Activated CD8-positive, alpha-beta T cell treated with anti-CD3 and anti-CD28 coated beads for 36 hours (primary cell): ENCODE measurements around the gene LMNTD1. TPM values are rescaled to one million over a fixed set of nuclear protein-coding genes. Genes with fewer than 3 reads are reported as not detected.

Experiments used
- ATAC-seq: fragments of 200-7000 bp; cut with Tn5 transposase; one replicate; pipeline ENCODE4 v1.10.0; 2021; ENCODE audit warnings: mild to moderate bottlenecking, moderate library complexity
- CTCF ChIA-PET: fragments of 350-600 bp; sonication (Branson Sonifier 250); formaldehyde crosslinking; loops from one replicate; lab custom pipeline; 2021; ENCODE audit warnings: antibody characterized with exemption; lab: Charles Lee
- POLR2A ChIA-PET: fragments of 350-600 bp; sonication (Branson Sonifier 250); formaldehyde crosslinking; loops from one replicate; lab custom pipeline; 2021; ENCODE audit warnings: antibody characterized with exemption; lab: Charles Lee
- DNase-seq: peaks from one replicate; pipeline ENCODE4 v3.0.0-alpha.2; 2020
- H3K27ac Mint-ChIP-seq: one replicate; pipeline ENCODE4 v1.8.0; 2021; ENCODE audit warnings: mild to moderate bottlenecking, mixed read lengths
- H3K27me3 Mint-ChIP-seq: one replicate; pipeline ENCODE4 v1.8.0; 2021; ENCODE audit warnings: mixed read lengths
- H3K36me3 Mint-ChIP-seq: one replicate; pipeline ENCODE4 v1.8.0; 2021; ENCODE audit warnings: low read depth, mixed read lengths
- H3K4me1 Mint-ChIP-seq: one replicate; pipeline ENCODE4 v1.8.0; 2021; ENCODE audit warnings: low read depth, mixed read lengths
- H3K4me3 Mint-ChIP-seq: one replicate; pipeline ENCODE4 v1.8.0; 2021; ENCODE audit warnings: mild to moderate bottlenecking, moderate library complexity, mixed read lengths
- H3K9me3 Mint-ChIP-seq: one replicate; pipeline ENCODE4 v1.8.0; 2021; ENCODE audit warnings: mixed read lengths
- intact Hi-C: fragments of 100-400 bp; cut with micrococcal nuclease; formaldehyde crosslinking; loops from one replicate; pipeline ENCODE4 v1.10.0; 2022
- total RNA-seq, 2 experiments: library from RNA; stranded (reverse); gene quantifications; one replicate each; pipeline ENCODE4 v1.2.3, GENCODE V29; 2021
- TF ChIP-seq, protein P1 (sequence below): fragments of 200-600 bp; IDR thresholded peaks from one replicate; pipeline ENCODE4 v1.8.0; 2022; ENCODE audit warnings: antibody characterized with exemption, mild to moderate bottlenecking

The LMNTD1 gene
- total RNA-seq, 2 experiments from 2014 or later, result not detected

DNA sequence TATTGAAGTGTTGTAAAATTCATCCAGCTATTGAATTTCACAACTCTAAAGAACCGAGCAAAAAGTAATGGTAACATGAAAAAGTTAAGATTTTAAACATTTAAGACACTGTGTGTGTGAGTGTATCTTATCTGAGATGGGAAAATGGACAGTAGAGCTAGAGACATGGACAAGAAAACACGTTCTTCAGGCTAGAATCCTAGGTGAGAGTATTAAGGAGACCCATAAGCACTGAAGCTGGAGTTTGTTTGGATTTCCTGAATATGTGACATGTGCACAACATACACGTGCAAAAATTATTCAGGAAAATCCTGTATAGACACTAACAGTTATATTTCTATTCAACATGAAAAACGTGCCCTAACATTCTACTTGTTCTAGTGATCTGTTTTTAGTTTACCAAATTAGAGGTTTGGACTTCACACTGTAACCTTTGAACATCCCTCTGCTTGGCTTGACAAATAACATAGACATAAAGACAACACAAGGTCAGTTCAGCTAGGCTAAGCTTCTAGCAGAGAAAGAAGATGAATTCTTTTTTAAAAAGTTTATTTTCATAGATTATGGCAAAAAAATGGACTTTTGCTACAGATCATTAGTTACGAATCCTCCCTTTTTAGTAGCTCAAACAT is 31.3 kb downstream of the LMNTD1 start:
- peaks cover 7% of the 10 kb centered on the region for H3K4me1 Mint-ChIP-seq
- TF ChIP-seq, protein P1, sequence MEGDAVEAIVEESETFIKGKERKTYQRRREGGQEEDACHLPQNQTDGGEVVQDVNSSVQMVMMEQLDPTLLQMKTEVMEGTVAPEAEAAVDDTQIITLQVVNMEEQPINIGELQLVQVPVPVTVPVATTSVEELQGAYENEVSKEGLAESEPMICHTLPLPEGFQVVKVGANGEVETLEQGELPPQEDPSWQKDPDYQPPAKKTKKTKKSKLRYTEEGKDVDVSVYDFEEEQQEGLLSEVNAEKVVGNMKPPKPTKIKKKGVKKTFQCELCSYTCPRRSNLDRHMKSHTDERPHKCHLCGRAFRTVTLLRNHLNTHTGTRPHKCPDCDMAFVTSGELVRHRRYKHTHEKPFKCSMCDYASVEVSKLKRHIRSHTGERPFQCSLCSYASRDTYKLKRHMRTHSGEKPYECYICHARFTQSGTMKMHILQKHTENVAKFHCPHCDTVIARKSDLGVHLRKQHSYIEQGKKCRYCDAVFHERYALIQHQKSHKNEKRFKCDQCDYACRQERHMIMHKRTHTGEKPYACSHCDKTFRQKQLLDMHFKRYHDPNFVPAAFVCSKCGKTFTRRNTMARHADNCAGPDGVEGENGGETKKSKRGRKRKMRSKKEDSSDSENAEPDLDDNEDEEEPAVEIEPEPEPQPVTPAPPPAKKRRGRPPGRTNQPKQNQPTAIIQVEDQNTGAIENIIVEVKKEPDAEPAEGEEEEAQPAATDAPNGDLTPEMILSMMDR, result no peak
- H3K9me3 Mint-ChIP-seq, result no peaks in the 10 kb centered on the region
- no peak overlapping the region for H3K27ac Mint-ChIP-seq
- H3K27me3 Mint-ChIP-seq, result no peaks in the 10 kb centered on the region
- ChIA-PET POLR2A (interaction anchor here (1.2 kb wide), 1 partner anchor 65 kb away, joined by 3 read pairs; no protein-coding TSS in a partner anchor), CTCF (interaction anchor here (0.6 to 1.5 kb wide), 2 partner anchors 86 to 311 kb away, joined by 3 to 6 read pairs; no protein-coding TSS in a partner anchor)
- intact Hi-C loops, result no loop called here
- H3K4me3 Mint-ChIP-seq, result no peak overlapping the region
- no peak for DNase-seq
- no peaks in the 10 kb centered on the region for H3K36me3 Mint-ChIP-seq
- no peak for ATAC-seq

GRCh38 chr12:25518512-25518911 is 34.6 kb downstream of the LMNTD1 start:
- peaks cover 7% of the 10 kb centered on the region for H3K4me1 Mint-ChIP-seq
- no peaks in the 10 kb centered on the region for H3K36me3 Mint-ChIP-seq
- peak; percentile 55 for ATAC-seq
- no peak overlapping the region for H3K27ac Mint-ChIP-seq
- TF ChIP-seq, protein P1, result no peak
- POLR2A ChIA-PET, result no interaction called here
- CTCF ChIA-PET, result no interaction called here
- DNase-seq, result peak; percentile 24
- H3K27me3 Mint-ChIP-seq, result no peaks in the 10 kb centered on the region
- H3K9me3 Mint-ChIP-seq, result no peaks in the 10 kb centered on the region
- intact Hi-C loops, result no loop called here
- no peak overlapping the region for H3K4me3 Mint-ChIP-seq

GRCh38 chr12:25504744-25505143 is 48.3 kb downstream of the LMNTD1 start:
- ChIA-PET CTCF (no interaction called here), POLR2A (no interaction called here)
- ATAC-seq, result no peak
- TF ChIP-seq, protein P1, result no peak
- intact Hi-C loops, result no loop called here
- no peaks in the 10 kb centered on the region for H3K4me1 Mint-ChIP-seq
- no peaks in the 10 kb centered on the region for H3K9me3 Mint-ChIP-seq
- H3K36me3 Mint-ChIP-seq, result no peaks in the 10 kb centered on the region
- peaks cover 2% of the 10 kb centered on the region for H3K27me3 Mint-ChIP-seq
- no peak overlapping the region for H3K27ac Mint-ChIP-seq
- DNase-seq, result no peak
- H3K4me3 Mint-ChIP-seq, result no peak overlapping the region

- H3K36me3 Mint-ChIP-seq, result no peaks in the 10 kb centered on the region
- DNase-seq (no peak), ATAC-seq (no peak)
- H3K9me3 Mint-ChIP-seq, result no peaks in the 10 kb centered on the region
- H3K27me3 Mint-ChIP-seq, result peaks cover 2% of the 10 kb centered on the region
- ChIA-PET POLR2A (no interaction called here), CTCF (no interaction called here)
- H3K4me3 Mint-ChIP-seq, result no peak overlapping the region
- TF ChIP-seq, protein P1, result no peak
- H3K27ac Mint-ChIP-seq, result no peak overlapping the region
- intact Hi-C loops, result no loop called here
- no peaks in the 10 kb centered on the region for H3K4me1 Mint-ChIP-seq
These were observed 49.4 kb downstream of the LMNTD1 start for GRCh38 chr12:25503666-25504065.

- Mint-ChIP-seq H3K4me1 (no peaks in the 10 kb centered on the region), H3K36me3 (no peaks in the 10 kb centered on the region), H3K27ac (no peak overlapping the region), H3K9me3 (no peaks in the 10 kb centered on the region), H3K27me3 (peaks cover 2% of the 10 kb centered on the region), H3K4me3 (no peak overlapping the region)
- no peak for DNase-seq
- intact Hi-C loops, result no loop called here
- ATAC-seq, result no peak
- ChIA-PET POLR2A (no interaction called here), CTCF (no interaction called here)
- TF ChIP-seq, protein P1, result no peak
These were observed 50.5 kb downstream of the LMNTD1 start for GRCh38 chr12:25502596-25502995.
